Mesendoderm (in vitro differentiated cells): Measurements from ENCODE around the gene YBEY.

Source experiments
- DNase-seq: peaks from one replicate; pipeline ENCODE4 v3.0.0; 2013
- H2AK5ac ChIP-seq: 2 replicates; pipeline ENCODE4 v1.6.1; 2013; ENCODE audit warnings: low read length, inconsistent platforms
- H2BK120ac ChIP-seq: 2 replicates; pipeline ENCODE4 v1.6.1; 2013; ENCODE audit warnings: low read depth, mild to moderate bottlenecking, low read length, moderate library complexity, mixed read lengths
- H2BK15ac ChIP-seq: replicated peaks from 2 replicates; pipeline ENCODE4 v1.6.1; 2013; ENCODE audit warnings: low read depth, mild to moderate bottlenecking, moderate library complexity
- H2BK5ac ChIP-seq: 2 replicates; pipeline ENCODE4 v1.6.1; 2013; ENCODE audit warnings: low read length, inconsistent platforms
- H3K18ac ChIP-seq: 2 replicates; pipeline ENCODE4 v1.6.1; 2013; ENCODE audit warnings: mild to moderate bottlenecking, low read length, mixed read lengths
- H3K23ac ChIP-seq: one replicate; pipeline ENCODE4 v1.6.1; 2013; ENCODE audit warnings: low read length
- H3K27ac ChIP-seq: 2 replicates; pipeline ENCODE4 v1.5.1; 2013; ENCODE audit warnings: low read depth, mild to moderate bottlenecking, inconsistent platforms, low read length, moderate library complexity
- H3K27me3 ChIP-seq: 2 replicates; pipeline ENCODE4 v1.6.1; 2013; ENCODE audit warnings: low read length, control low read depth, mild to moderate bottlenecking, inconsistent platforms; ENCODE audit not compliant: insufficient read depth, poor library complexity
- H3K36me3 ChIP-seq: 2 replicates; pipeline ENCODE4 v1.6.1; 2013; ENCODE audit warnings: low read length, inconsistent platforms; ENCODE audit not compliant: control insufficient read depth, insufficient read depth
- H3K4ac ChIP-seq: one replicate; pipeline ENCODE4 v1.6.1; 2013; ENCODE audit warnings: low read depth, mild to moderate bottlenecking, low read length, moderate library complexity
- H3K4me1 ChIP-seq: 2 replicates; pipeline ENCODE4 v1.6.1; 2013; ENCODE audit warnings: low read depth, low read length, inconsistent platforms; ENCODE audit not compliant: control insufficient read depth
- H3K4me2 ChIP-seq: 2 replicates; pipeline ENCODE4 v1.6.1; 2013; ENCODE audit warnings: low read length
- H3K4me3 ChIP-seq: 2 replicates; pipeline ENCODE4 v1.5.1; 2013; ENCODE audit warnings: mild to moderate bottlenecking, low read length
- H3K56ac ChIP-seq: one replicate; pipeline ENCODE4 v1.6.1; 2013; ENCODE audit warnings: low read length
- H3K79me1 ChIP-seq: 2 replicates; pipeline ENCODE4 v1.6.1; 2013; ENCODE audit warnings: low read length, inconsistent platforms
- H3K79me2 ChIP-seq: 2 replicates; pipeline ENCODE4 v1.6.1; 2013; ENCODE audit warnings: mild to moderate bottlenecking, low read length; ENCODE audit not compliant: control insufficient read depth, insufficient read depth
- H3K9ac ChIP-seq: 2 replicates; pipeline ENCODE4 v1.6.1; 2013; ENCODE audit warnings: low read length, inconsistent platforms
- H4K5ac ChIP-seq: one replicate; pipeline ENCODE4 v1.6.1; 2013; ENCODE audit warnings: low read length
- H4K8ac ChIP-seq: one replicate; pipeline ENCODE4 v1.6.1; 2013; ENCODE audit warnings: low read depth, mild to moderate bottlenecking, control low read depth, low read length, moderate library complexity
- WGBS: extraction: QIAGEN DNeasy Blood & Tissue Kit; methylation state at CpG from one replicate; pipeline ENCODE4 v1.1.7; 2013; ENCODE audit warnings: low lambda C conversion rate, missing lambda C conversion rate; ENCODE audit not compliant: insufficient coverage; ENCODE audit errors: extremely low coverage; 5-methylcytosine and 5-hydroxymethylcytosine counted together

YBEY gene

DNA sequence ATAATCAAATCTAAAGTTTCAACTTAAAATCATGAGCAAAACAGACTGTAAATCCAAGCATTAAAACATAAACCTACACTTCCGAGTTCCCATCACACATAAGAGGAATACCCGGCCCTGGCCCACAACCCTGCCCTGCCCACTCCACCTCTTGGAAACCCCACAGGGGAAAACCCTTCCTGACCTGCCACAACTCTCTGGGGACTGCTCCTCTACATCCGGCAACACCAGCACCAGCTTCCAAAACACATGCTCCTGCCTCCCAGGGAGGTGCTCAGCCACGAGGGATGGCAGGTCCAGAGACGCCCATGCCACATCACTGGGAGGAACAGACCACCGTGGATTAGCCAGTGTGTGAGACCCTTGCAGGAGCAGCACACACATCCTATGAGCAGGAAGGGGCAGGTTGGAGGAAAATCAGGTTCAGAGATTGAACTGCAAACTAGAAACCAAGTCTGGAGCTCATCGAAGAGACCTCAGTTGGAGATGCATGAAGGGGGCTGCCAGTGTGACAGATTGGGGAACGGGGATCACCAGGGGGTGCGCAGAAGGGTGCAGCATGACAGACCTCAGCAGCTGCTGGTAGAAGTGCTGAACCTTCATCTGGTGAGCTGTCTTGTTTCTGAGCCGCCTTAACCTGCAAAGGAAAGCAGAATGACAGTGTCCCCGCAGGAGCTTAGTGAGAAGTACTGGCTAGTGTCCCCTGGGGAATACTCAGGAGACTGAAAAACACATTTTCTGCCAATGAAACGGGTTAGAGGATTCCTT is 31.8 kb upstream of the YBEY start:
- H2BK5ac ChIP-seq: no peak overlapping the region
- no peak overlapping the region for H3K4me3 ChIP-seq
- H2AK5ac ChIP-seq: no peak overlapping the region
- WGBS: no CpG with 5 or more reads among the region's 12 CpGs
- no peaks in the 10 kb centered on the region for H3K27me3 ChIP-seq
- H3K79me2 ChIP-seq: no peaks in the 10 kb centered on the region
- H3K56ac ChIP-seq: no peak overlapping the region
- peaks cover 29% of the 10 kb centered on the region for H3K36me3 ChIP-seq
- H2BK15ac ChIP-seq: no peak overlapping the region
- H3K9ac ChIP-seq: no peak overlapping the region
- H4K8ac ChIP-seq: no peak overlapping the region
- no peaks in the 10 kb centered on the region for H3K4me1 ChIP-seq
- no peak overlapping the region for H4K5ac ChIP-seq
- no peak overlapping the region for H3K18ac ChIP-seq
- no peak for DNase-seq
- H2BK120ac ChIP-seq: no peak overlapping the region
- H3K4ac ChIP-seq: no peak overlapping the region
- no peak overlapping the region for H3K27ac ChIP-seq
- H3K23ac ChIP-seq: no peak overlapping the region
- no peaks in the 10 kb centered on the region for H3K79me1 ChIP-seq
- no peak overlapping the region for H3K4me2 ChIP-seq

DNA sequence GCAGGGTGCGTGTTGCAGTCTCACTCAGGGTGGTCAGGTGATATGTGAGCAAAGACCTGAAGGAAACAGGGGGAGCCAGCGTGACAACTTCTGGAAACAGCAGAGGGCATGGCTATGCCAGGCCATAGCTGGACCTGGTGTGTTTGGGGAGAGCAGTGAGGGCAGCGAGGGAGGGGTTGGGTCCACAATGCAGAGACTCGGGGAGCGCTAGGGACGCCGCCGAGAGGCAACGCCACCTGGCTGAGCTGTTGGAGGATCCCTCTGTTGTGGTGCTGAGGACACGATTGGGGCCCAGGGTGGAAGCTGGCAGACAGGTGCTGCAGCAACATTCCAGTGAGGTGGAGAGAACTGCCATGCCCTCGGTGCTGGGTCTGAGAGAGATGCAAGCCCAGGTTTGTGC is 31.0 kb upstream of the YBEY start:
- H4K8ac ChIP-seq: no peak overlapping the region
- H3K27me3 ChIP-seq: no peaks in the 10 kb centered on the region
- no peak overlapping the region for H3K4ac ChIP-seq
- H3K18ac ChIP-seq: no peak overlapping the region
- H3K27ac ChIP-seq: no peak overlapping the region
- no peak overlapping the region for H3K9ac ChIP-seq
- H3K4me2 ChIP-seq: no peak overlapping the region
- H3K36me3 ChIP-seq: peaks cover 28% of the 10 kb centered on the region
- no peaks in the 10 kb centered on the region for H3K79me1 ChIP-seq
- no peak overlapping the region for H2BK15ac ChIP-seq
- WGBS: no CpG with 5 or more reads among the region's 11 CpGs
- no peak overlapping the region for H2BK5ac ChIP-seq
- H3K23ac ChIP-seq: no peak overlapping the region
- H3K4me3 ChIP-seq: no peak overlapping the region
- H3K56ac ChIP-seq: no peak overlapping the region
- no peak for DNase-seq
- H4K5ac ChIP-seq: no peak overlapping the region
- no peak overlapping the region for H2BK120ac ChIP-seq
- no peaks in the 10 kb centered on the region for H3K4me1 ChIP-seq
- H3K79me2 ChIP-seq: no peaks in the 10 kb centered on the region
- H2AK5ac ChIP-seq: no peak overlapping the region

DNA sequence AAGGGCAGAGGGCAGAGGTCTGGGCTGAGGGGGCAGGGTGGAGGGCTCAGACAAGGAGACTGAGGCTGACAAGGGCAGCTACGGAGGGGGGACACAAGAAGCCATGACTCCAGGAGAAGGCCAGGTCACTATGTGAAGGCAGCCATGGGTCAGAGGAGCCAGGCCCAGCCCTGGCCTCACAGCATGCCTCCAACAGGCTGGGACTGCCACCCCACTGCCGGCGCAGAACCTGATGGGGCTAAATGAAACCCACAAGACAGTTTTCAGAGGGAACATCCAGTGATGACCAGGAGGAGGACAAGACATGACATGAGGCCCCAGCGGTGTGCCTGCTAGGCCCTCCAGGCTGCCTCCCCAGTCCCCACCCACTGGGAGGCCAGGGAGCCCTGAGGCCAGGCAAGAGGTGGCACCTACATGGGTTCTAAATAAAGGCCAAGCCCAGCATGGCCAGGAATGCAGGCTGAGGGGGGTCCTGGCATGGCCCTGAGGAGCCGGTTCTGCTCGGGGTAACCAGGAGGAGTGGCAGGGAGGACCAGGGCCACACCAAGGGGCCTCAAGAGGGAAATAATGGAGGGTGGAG is 30.3 kb upstream of the YBEY start:
- Histone ChIP-seq H3K56ac (no peak overlapping the region), H2BK120ac (no peak overlapping the region), H3K79me2 (no peaks in the 10 kb centered on the region), H2BK5ac (no peak overlapping the region), H4K8ac (no peak overlapping the region), H4K5ac (no peak overlapping the region), H3K4me3 (no peak overlapping the region), H3K36me3 (peaks cover 24% of the 10 kb centered on the region), H3K23ac (no peak overlapping the region), H3K9ac (no peak overlapping the region), H2AK5ac (no peak overlapping the region), H3K18ac (no peak overlapping the region), H3K79me1 (no peaks in the 10 kb centered on the region), H3K4me1 (no peaks in the 10 kb centered on the region), H3K4me2 (no peak overlapping the region), H3K4ac (no peak overlapping the region), H2BK15ac (no peak overlapping the region), H3K27ac (no peak overlapping the region), H3K27me3 (no peaks in the 10 kb centered on the region)
- no peak for DNase-seq
- no CpG with 5 or more reads among the region's 6 CpGs for WGBS

DNA sequence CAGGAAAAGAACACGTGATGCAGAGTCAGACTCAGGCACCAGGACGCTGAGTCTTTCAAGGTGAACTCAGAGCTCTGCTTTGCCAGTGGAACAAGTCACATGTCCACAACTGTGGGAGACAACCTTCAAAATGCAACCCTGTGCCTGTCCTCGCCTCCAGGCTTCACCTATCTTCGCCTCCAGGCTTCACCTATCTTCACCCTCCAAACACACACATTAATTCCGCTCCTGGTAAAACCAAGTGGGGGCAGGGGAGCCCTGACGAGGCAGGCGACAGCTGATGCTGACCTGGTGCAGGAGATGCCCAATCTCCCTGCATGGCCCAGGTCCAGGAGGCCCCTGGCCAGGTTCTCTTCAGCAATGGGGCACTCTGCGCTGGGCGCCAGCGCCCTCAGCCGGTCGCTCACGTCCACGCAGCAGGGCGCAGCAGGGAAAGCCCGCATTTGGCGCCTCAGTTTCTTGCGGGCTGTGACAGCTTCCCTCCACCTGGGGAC is 29.6 kb upstream of the YBEY start:
- no peaks in the 10 kb centered on the region for H3K79me1 ChIP-seq
- H3K18ac ChIP-seq: no peak overlapping the region
- no peak overlapping the region for H3K4me2 ChIP-seq
- H3K4me3 ChIP-seq: no peak overlapping the region
- no peak overlapping the region for H4K8ac ChIP-seq
- no peak overlapping the region for H2BK15ac ChIP-seq
- no peak overlapping the region for H4K5ac ChIP-seq
- no peak overlapping the region for H2BK120ac ChIP-seq
- no peak overlapping the region for H3K23ac ChIP-seq
- no peaks in the 10 kb centered on the region for H3K4me1 ChIP-seq
- no peaks in the 10 kb centered on the region for H3K27me3 ChIP-seq
- H3K27ac ChIP-seq: no peak overlapping the region
- no peak overlapping the region for H3K56ac ChIP-seq
- no peak overlapping the region for H2BK5ac ChIP-seq
- no CpG with 5 or more reads among the region's 18 CpGs for WGBS
- H3K36me3 ChIP-seq: peaks cover 26% of the 10 kb centered on the region
- no peak overlapping the region for H2AK5ac ChIP-seq
- no peaks in the 10 kb centered on the region for H3K79me2 ChIP-seq
- H3K9ac ChIP-seq: no peak overlapping the region
- no peak overlapping the region for H3K4ac ChIP-seq
- no peak for DNase-seq

DNA sequence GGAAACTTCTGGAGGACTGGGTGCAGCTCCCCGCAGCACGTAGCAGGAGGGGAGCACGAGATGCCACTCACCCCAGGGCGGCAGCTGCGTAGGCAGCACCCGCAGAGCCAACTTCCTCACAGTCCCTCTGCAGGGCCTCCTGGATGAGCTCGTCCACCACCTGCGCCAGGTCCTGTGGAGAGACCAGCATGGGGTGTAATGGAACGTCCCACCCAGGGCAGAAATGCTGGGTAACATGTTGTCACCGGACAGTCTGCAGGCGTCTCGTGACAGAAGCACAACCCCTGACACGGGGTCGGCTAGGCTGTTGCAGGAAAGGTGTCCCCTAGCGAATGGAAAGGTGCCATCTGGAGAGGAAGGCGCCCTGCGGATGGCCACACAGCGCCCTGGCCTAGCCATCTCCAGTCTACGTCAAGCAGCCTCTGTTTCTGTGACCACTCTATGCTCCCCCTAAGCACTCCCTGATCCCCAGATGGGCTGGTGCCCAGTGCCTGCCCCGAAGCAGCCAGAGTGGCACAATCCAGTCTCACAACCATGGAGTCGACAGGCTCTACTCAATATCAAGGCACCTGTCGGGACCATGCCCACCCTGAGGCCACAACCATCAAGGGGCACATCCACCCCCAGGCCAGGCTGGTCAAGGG is 22.0 kb upstream of the YBEY start:
- H2BK5ac ChIP-seq: no peak overlapping the region
- H3K56ac ChIP-seq: no peak overlapping the region
- no peak for DNase-seq
- no peak overlapping the region for H3K23ac ChIP-seq
- WGBS: no CpG with 5 or more reads among the region's 22 CpGs
- no peak overlapping the region for H3K4me3 ChIP-seq
- no peak overlapping the region for H4K8ac ChIP-seq
- H4K5ac ChIP-seq: no peak overlapping the region
- no peak overlapping the region for H3K4ac ChIP-seq
- no peaks in the 10 kb centered on the region for H3K79me2 ChIP-seq
- no peaks in the 10 kb centered on the region for H3K4me1 ChIP-seq
- no peak overlapping the region for H3K4me2 ChIP-seq
- H3K18ac ChIP-seq: no peak overlapping the region
- no peaks in the 10 kb centered on the region for H3K79me1 ChIP-seq
- no peaks in the 10 kb centered on the region for H3K27me3 ChIP-seq
- no peak overlapping the region for H2BK15ac ChIP-seq
- no peak overlapping the region for H2BK120ac ChIP-seq
- H3K36me3 ChIP-seq: peaks cover 26% of the 10 kb centered on the region
- no peak overlapping the region for H2AK5ac ChIP-seq
- H3K9ac ChIP-seq: no peak overlapping the region
- H3K27ac ChIP-seq: no peak overlapping the region
